Pancreas (tissue), 10 donors: ENCODE results near the gene SRP68. TPM values are rescaled to one million over a fixed set of nuclear protein-coding genes. Genes with fewer than 3 reads are reported as not detected.

Experiments used
- ATAC-seq, 4 donors: fragments of 200-7000 bp; cut with Tn5 transposase; one replicate each; pipeline versions ENCODE4 v1.8.0 to v1.9.1; 2020; ENCODE audit warnings: mild to moderate bottlenecking in 4 of 4, moderate library complexity in 4 of 4
- DNase-seq, 6 donors: peaks; one replicate each; pipeline ENCODE4 v3.0.0-alpha.2; 2020
- FAIRE-seq: peaks from 2 replicates; lab custom pipeline; 2012; peaks lifted over from hg19 to GRCh38; lab: Jason Lieb, UNC
- H3K27ac ChIP-seq, 4 donors: fragments of 200-600 bp; sonication (generic); 1 replicate in 3 of 4; 2 replicates in 1 of 4; pipeline versions ENCODE4 v1.5.0 to v1.8.0; 2020
- H3K27me3 ChIP-seq, 4 donors: fragments of 200-600 bp; one replicate each; pipeline ENCODE4 v1.8.0; 2021
- H3K36me3 ChIP-seq, 3 donors: fragments of 200-600 bp; sonication (generic) in 1 of 3; one replicate each; pipeline versions ENCODE4 v1.5.0 to v1.8.0; 2020 to 2021
- H3K4me1 ChIP-seq, 3 donors: fragments of 200-600 bp; one replicate each; pipeline ENCODE4 v1.8.0; 2021
- H3K4me3 ChIP-seq, 4 donors: fragments of 200-600 bp; sonication (generic) in 2 of 4; one replicate each; pipeline versions ENCODE4 v1.5.0 to v1.8.0; 2020 to 2021
- H3K9me3 ChIP-seq, 4 donors: fragments of 200-600 bp; one replicate each; pipeline ENCODE4 v1.8.0; 2021
- WGBS, 2 donors: extraction: QIAGEN DNeasy Blood & Tissue Kit; methylation state at CpG; one replicate each; pipeline ENCODE4 v1.1.7; 2013; 5-methylcytosine and 5-hydroxymethylcytosine counted together
- intact Hi-C, 3 donors: fragments of 100-400 bp; cut with DNase I; formaldehyde crosslinking; loops; one replicate each; pipeline versions ENCODE4 v1.11.1 to v1.14.2; 2022
- polyA plus RNA-seq, 2 donors: library from polyadenylated mRNA; stranded (reverse); fragments of 200-250 nt; gene quantifications; one replicate each; pipeline ENCODE4 v1.2.3, GENCODE V29; 2013
- total RNA-seq, 6 donors: library from RNA; stranded (reverse); fragmentation: NEBNext Ultra II Directional in 4 of 6; extraction: Animal tissue kit (Norgen Biotek cat#: 25700) in 4 of 6; gene quantifications; one replicate each; pipeline versions ENCODE4 v1.2.1 to v1.2.4, GENCODE V29; 2021 to 2023
- TF ChIP-seq, protein P1 (sequence below), 4 donors: fragments of 200-600 bp; sonication (generic) in 3 of 4; IDR thresholded peaks; one replicate each; pipeline versions ENCODE4 v1.5.0 to v1.8.0; 2021; ENCODE audit warnings: antibody characterized with exemption in 4 of 4
- donor health status: healthy with polysubstance abuse.
- donor health status: DM: no; HTN: no; CAD: no; lungs with moderate emphysema.
- donor health status: DM: no; HTN: no; CAD: no.
- donor health status: control.
- donor health status: control.
- donor health status: Bipolar disorder and iron deficiency.
- donor health status: DM: yes; HTN: yes; CAD: no.
- donor health status: DM: no; HTN: no; CAD: no.
- donor health status: DM: no; HTN: no; CAD: no.
- donor health status: DM: yes; HTN: yes; CAD: no.

SRP68 gene
- total and polyA plus RNA-seq, 8 donors = 32.2 to 74.6 (median 48.0) TPM

DNA sequence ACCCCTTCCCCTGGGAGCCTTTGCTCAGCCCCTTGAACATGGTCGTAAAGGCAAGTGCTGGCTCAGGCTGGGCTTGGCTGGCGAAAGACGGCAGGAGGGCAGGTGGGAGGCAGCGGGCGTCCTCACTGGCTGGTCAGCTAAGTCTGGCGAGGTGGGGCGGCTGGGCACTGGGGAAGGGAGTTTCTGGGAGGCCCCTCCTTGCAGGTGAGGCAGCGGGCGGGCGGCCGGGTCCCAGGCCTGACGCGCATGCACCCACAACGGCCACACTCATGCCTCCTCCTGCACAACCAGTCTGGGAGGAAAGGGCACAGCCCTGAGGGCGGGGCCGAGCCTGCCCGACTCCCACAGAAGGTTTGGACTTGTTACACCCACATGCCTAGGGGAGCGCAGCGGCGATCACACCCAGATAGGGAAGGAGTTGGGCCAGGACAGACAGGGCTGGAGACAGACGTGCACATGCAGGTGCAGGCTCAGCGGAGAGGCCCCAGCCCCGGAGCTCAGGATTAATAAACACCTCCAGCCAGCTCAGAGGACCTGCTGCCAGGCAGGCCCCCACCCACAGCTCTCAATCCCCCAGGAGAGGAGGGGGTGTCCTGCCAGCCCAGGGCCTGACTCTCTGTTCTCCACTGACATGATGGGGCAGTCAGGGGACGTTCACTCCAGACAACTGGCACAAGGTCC, 45.0 kb downstream of the SRP68 start, which contains the start of gene EVPL:
Gene EVPL (minus strand): TSS at position 148 of the 681 bp plus-strand sequence. CDS start 108 bp downstream, at position 40.
- H3K4me3 ChIP-seq = peak within 1 kb of the TSS in 2 of 4 donors; percentile 11 to 46

DNA sequence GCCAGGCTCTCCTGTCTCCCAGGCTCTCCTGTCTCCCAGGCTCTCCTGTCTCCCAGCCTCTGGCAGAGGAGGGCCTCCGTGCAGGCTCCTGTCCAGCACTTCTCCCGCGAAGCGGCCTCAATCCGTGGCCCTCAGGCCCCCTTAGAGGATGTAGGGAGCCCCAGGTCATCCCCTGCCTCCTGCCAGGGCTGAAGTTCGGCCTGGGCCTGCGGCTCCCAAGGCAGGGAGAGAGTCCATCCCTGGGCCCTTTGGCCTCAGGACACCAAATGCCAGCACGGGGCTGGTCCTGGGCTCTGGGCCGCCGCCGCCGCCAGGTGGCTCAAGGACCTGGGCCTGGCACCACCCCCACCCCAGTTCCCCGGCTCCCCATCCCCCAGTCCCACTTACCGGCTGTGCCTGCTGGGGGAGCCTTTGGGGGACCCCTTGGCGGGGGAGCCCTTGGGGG, 45.6 kb downstream of the SRP68 start:
- Histone ChIP-seq H3K27ac (peak overlapping the region in 2 of 4 donors; percentile 44 to 50), H3K9me3 (no peaks in the 10 kb centered on the region), H3K27me3 (no peaks in the 10 kb centered on the region), H3K4me3 (peak overlapping the region in 2 of 4 donors; percentile 11 to 46), H3K4me1 (no peaks in the 10 kb centered on the region), H3K36me3 (no peaks in the 10 kb centered on the region)
- TF ChIP-seq, protein P1, sequence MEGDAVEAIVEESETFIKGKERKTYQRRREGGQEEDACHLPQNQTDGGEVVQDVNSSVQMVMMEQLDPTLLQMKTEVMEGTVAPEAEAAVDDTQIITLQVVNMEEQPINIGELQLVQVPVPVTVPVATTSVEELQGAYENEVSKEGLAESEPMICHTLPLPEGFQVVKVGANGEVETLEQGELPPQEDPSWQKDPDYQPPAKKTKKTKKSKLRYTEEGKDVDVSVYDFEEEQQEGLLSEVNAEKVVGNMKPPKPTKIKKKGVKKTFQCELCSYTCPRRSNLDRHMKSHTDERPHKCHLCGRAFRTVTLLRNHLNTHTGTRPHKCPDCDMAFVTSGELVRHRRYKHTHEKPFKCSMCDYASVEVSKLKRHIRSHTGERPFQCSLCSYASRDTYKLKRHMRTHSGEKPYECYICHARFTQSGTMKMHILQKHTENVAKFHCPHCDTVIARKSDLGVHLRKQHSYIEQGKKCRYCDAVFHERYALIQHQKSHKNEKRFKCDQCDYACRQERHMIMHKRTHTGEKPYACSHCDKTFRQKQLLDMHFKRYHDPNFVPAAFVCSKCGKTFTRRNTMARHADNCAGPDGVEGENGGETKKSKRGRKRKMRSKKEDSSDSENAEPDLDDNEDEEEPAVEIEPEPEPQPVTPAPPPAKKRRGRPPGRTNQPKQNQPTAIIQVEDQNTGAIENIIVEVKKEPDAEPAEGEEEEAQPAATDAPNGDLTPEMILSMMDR (IDR thresholded peaks at IDR 0.05) = no peak
- intact Hi-C loops = no loop called here
- ATAC-seq (peak; percentile 43 to 80 (median 62)), FAIRE-seq (no peak), DNase-seq (peak in 2 of 6 donors; percentile 55 to 73)
- 35 to 46% methylated on average over 11 to 15 of the region's 15 CpGs for WGBS, 2 donors

More for the DNA sequence above, 45.0 kb downstream of the SRP68 start, which contains the start of gene EVPL:
- WGBS, 2 donors = 47 to 55% methylated on average over 20 to 24 of the region's 24 CpGs
- FAIRE-seq (no peak), ATAC-seq (peak; percentile 70 to 91 (median 84)), DNase-seq (peak; percentile 43 to 88 (median 61))
- intact Hi-C loops = no loop called here
- H3K27me3 ChIP-seq = no peaks in the 10 kb centered on the region
- TF ChIP-seq, protein P1 (IDR thresholded peaks at IDR 0.05) = no peak
- H3K4me1 ChIP-seq = peaks cover 0 to 3% (median 0%) of the 10 kb centered on the region in 3 donors
- H3K9me3 ChIP-seq = no peaks in the 10 kb centered on the region
- peak within 1 kb of the TSS in 2 of 4 donors; percentile 44 to 50 for H3K27ac ChIP-seq
- H3K36me3 ChIP-seq = no peaks in the 10 kb centered on the region

DNA sequence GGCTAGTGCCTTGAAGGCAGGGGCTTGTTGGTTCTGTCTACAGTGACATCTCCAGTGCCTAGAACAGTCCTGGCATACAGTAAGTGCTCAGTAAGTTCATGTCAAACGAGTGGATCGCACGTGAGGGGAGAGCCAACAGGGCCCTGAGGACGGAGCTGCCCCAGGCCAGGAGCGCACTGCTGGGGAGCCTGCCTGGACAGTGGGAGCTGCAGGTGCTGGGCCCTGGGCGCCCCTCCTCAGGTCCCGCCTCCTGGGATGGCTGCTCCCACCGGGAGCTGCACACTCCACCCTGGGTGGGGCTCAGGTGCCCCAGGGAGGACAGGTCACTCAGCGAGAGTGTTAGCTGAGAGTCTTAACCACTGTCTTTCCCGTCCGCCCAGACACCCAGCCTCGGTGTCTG, 47.0 kb downstream of the SRP68 start:
- no peak overlapping the region for H3K4me3 ChIP-seq

DNA sequence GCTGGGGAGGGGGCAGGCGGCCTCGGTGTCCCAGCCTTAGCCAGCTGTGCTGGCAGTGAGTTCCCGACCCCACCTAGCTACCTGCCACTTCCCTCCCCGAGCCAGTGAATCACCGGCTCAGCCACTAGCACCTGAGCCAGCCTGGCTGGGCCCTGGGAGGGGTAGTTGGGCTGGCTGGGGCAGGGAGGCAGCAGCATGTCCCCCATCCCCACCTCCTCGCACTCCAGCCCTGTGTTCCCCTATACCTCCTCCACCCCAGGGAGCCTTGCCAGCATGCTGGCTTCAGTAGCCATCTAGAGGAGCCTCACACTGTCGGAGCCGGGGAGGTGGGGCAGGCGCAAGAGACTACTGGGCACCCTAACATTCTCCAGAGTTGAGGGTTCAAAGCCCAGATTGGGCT, 48.0 kb downstream of the SRP68 start:
- FAIRE-seq = no peak
- Histone ChIP-seq H3K27me3 (no peaks in the 10 kb centered on the region), H3K4me3 (no peak overlapping the region), H3K36me3 (no peaks in the 10 kb centered on the region), H3K9me3 (no peaks in the 10 kb centered on the region), H3K4me1 (no peaks in the 10 kb centered on the region), H3K27ac (no peak overlapping the region)
- intact Hi-C loops = no loop called here
- TF ChIP-seq, protein P1 (IDR thresholded peaks at IDR 0.05) = no peak
- no peak for ATAC-seq
- 85 to 87% methylated on average over 9 of the region's 9 CpGs for WGBS, 2 donors
- no peak for DNase-seq

More for the DNA sequence above, 47.0 kb downstream of the SRP68 start:
- Histone ChIP-seq H3K36me3 (no peaks in the 10 kb centered on the region), H3K9me3 (no peaks in the 10 kb centered on the region), H3K4me1 (no peaks in the 10 kb centered on the region), H3K27ac (no peak overlapping the region), H3K27me3 (no peaks in the 10 kb centered on the region)
- peak in 1 of 6 donors; percentile 65 for DNase-seq
- 83 to 86% methylated on average over 12 of the region's 12 CpGs for WGBS, 2 donors
- FAIRE-seq = no peak
- intact Hi-C loops = no loop called here
- ATAC-seq = no peak
- TF ChIP-seq, protein P1 (IDR thresholded peaks at IDR 0.05) = no peak

DNA sequence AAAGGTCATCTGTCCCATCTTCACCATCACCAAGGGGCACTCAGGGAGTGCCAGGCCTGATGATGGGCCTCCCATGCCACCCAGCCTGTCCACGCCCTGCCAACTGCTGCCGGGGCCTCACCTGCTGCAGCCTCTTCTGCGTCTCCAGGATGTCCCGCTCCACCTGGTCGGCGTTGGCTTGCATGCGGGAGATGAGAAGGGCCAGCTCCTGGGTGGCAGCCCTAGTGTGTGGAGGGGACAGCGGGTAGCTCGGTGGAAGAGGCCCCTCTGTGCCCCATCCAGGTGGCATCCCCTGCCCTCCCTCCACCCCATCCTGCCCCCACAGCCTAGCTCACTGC, 48.4 kb downstream of the SRP68 start:
- Histone ChIP-seq H3K4me1 (no peaks in the 10 kb centered on the region), H3K27ac (no peak overlapping the region), H3K27me3 (no peaks in the 10 kb centered on the region), H3K4me3 (no peak overlapping the region), H3K36me3 (no peaks in the 10 kb centered on the region), H3K9me3 (no peaks in the 10 kb centered on the region)
- FAIRE-seq (no peak), DNase-seq (peak in 1 of 6 donors; percentile 55), ATAC-seq (no peak)
- WGBS, 2 donors = 84 to 91% methylated on average over 8 to 9 of the region's 9 CpGs
- intact Hi-C loops = no loop called here
- TF ChIP-seq, protein P1 (IDR thresholded peaks at IDR 0.05) = no peak
